Measurements from ENCODE around the gene PCSK9.
"Not testable (repeated sequence)": the region's sequence is repeated elsewhere in the genome, so short reads cannot be mapped to it uniquely, and the experiment has no call there.

The PCSK9 gene

DNA sequence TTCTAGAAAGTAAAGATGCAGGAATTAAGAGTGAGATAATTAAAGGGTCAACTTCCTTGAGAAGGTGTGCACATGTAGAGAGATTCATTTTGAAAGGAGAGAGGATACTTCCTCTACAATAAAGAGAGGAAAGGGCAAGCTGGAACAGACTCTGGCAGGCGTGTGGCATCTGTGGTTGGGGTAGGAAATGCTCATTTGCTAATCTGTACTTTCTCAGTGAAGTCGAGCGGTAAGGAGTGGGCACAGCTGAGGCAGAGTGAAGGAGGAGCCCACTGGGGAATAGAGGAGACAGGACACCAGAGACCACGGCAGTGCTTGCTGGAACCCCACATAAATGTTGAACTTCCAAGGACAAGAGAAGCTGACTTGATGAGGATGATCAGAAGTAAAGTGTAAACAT lies 49.1 kb downstream of the PCSK9 start:
- Histone ChIP-seq H3K27ac (no peak overlapping the region), H3K27me3 (no peaks in the 10 kb centered on the region), H3K9me3 (no peaks in the 10 kb centered on the region), H3K4me3 (ENCODE audit: low read depth in 1 of 2, low read length in 1 of 2) (no peak overlapping the region), H3K4me1 (ENCODE audit: control insufficient read depth in 1 of 2, insufficient read depth in 1 of 2, low read depth in 1 of 2, low read length in 1 of 2) (no peaks in the 10 kb centered on the region), H3K36me3 (peaks cover 95% of the 10 kb centered on the region)
- TF ChIP-seq, protein P1, sequence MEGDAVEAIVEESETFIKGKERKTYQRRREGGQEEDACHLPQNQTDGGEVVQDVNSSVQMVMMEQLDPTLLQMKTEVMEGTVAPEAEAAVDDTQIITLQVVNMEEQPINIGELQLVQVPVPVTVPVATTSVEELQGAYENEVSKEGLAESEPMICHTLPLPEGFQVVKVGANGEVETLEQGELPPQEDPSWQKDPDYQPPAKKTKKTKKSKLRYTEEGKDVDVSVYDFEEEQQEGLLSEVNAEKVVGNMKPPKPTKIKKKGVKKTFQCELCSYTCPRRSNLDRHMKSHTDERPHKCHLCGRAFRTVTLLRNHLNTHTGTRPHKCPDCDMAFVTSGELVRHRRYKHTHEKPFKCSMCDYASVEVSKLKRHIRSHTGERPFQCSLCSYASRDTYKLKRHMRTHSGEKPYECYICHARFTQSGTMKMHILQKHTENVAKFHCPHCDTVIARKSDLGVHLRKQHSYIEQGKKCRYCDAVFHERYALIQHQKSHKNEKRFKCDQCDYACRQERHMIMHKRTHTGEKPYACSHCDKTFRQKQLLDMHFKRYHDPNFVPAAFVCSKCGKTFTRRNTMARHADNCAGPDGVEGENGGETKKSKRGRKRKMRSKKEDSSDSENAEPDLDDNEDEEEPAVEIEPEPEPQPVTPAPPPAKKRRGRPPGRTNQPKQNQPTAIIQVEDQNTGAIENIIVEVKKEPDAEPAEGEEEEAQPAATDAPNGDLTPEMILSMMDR (IDR thresholded peaks at IDR 0.05): no peak

DNA sequence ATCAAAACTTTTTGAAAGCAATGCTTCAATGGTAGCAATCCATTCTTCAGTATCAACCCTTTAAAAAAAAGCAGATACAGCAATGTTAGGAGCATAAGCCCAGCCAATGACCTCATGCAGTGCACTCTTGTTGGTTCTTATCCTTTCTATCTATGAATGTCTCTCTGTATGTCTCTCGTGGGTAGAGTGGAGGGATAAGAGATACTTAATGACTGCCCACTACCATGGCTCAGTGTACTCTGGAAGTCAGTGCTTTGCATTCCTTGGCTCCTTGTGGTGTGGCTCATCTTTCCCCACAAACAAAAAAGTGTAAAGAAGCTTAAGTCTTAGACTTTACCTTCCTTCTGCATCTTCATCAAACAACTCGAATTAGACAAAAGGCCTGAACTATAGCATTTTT lies 50.3 kb downstream of the PCSK9 start:
- TF ChIP-seq, protein P1 (IDR thresholded peaks at IDR 0.05): no peak
- H3K9me3 ChIP-seq: no peaks in the 10 kb centered on the region
- H3K27me3 ChIP-seq: no peaks in the 10 kb centered on the region
- H3K4me1 ChIP-seq (ENCODE audit: control insufficient read depth in 1 of 2, insufficient read depth in 1 of 2, low read depth in 1 of 2, low read length in 1 of 2): no peaks in the 10 kb centered on the region
- H3K4me3 ChIP-seq (ENCODE audit: low read depth in 1 of 2, low read length in 1 of 2): no peak overlapping the region
- H3K36me3 ChIP-seq: peaks cover 95% of the 10 kb centered on the region
- no peak overlapping the region for H3K27ac ChIP-seq

DNA sequence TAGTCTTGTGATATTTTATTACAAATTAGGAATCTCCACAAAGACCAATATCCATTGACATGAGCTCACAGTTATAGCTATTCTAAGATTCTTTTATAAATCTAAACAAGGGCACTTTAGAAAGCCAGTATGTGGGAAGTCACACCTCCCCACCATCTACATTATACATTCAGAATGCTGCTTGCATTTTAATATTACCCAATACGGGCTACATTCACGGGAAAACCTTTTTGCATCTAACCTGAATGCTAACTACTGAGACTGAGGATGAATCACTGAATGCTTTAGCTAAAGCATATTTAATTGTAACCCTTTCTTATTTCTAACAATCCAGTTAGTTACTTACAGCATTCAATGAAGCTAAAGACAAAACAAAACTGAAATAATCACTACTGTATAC lies 53.1 kb downstream of the PCSK9 start:
- Histone ChIP-seq H3K36me3 (peaks cover 97% of the 10 kb centered on the region), H3K4me1 (ENCODE audit: control insufficient read depth in 1 of 2, insufficient read depth in 1 of 2, low read depth in 1 of 2, low read length in 1 of 2) (no peaks in the 10 kb centered on the region), H3K27me3 (no peaks in the 10 kb centered on the region), H3K4me3 (ENCODE audit: low read depth in 1 of 2, low read length in 1 of 2) (no peak overlapping the region), H3K27ac (no peak overlapping the region), H3K9me3 (no peaks in the 10 kb centered on the region)
- TF ChIP-seq, protein P1 (IDR thresholded peaks at IDR 0.05): no peak

DNA sequence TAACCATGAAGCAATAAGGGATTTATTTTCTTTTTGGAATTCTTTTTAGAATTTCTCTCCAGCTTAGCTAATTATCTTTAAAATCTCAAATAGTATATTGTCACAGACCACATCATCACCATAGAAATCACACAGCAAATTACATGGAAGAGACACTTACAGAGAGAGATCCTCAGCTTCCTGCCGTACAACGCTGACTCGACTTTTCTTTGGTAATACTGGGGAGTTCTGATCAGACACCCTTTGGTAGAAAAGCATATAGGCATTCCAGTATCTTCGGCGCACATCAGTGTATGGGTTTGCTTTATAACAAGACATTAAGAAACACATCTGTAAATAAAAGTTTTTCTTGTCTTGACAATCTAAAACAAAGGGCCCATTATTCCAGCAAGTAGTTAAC lies 55.7 kb downstream of the PCSK9 start:
- no peaks in the 10 kb centered on the region for H3K27me3 ChIP-seq
- no peak overlapping the region for H3K27ac ChIP-seq
- no peaks in the 10 kb centered on the region for H3K4me1 ChIP-seq (ENCODE audit: control insufficient read depth in 1 of 2, insufficient read depth in 1 of 2, low read depth in 1 of 2, low read length in 1 of 2)
- H3K36me3 ChIP-seq: peaks cover 99% of the 10 kb centered on the region
- H3K4me3 ChIP-seq (ENCODE audit: low read depth in 1 of 2, low read length in 1 of 2): no peak overlapping the region
- TF ChIP-seq, protein P1 (IDR thresholded peaks at IDR 0.05): no peak
- H3K9me3 ChIP-seq: no peaks in the 10 kb centered on the region

DNA sequence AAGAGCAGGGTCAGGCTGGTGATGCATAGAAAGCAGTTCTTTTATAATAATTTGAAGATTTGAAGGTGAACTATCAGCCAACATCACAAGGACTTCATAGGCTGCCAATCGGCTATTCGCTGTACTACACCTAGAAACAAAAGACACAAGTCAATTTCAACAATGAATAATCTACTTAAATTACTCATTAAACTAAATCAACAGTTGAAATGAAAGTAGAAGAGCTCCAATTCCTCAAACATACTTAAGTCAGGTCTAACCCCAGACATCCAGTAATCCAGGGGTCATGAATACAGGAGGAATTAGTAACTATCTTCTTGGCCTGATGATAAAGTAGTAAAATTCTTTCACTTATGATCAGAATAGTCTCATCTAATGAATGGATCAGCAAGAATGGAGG lies 64.5 kb downstream of the PCSK9 start:
- Histone ChIP-seq H3K9me3 (no peaks in the 10 kb centered on the region), H3K27me3 (no peaks in the 10 kb centered on the region), H3K27ac (no peak overlapping the region), H3K4me1 (ENCODE audit: control insufficient read depth in 1 of 2, insufficient read depth in 1 of 2, low read depth in 1 of 2, low read length in 1 of 2) (no peaks in the 10 kb centered on the region), H3K4me3 (ENCODE audit: low read depth in 1 of 2, low read length in 1 of 2) (no peak overlapping the region), H3K36me3 (peaks cover 98% of the 10 kb centered on the region)
- TF ChIP-seq, protein P1 (IDR thresholded peaks at IDR 0.05): no peak

DNA sequence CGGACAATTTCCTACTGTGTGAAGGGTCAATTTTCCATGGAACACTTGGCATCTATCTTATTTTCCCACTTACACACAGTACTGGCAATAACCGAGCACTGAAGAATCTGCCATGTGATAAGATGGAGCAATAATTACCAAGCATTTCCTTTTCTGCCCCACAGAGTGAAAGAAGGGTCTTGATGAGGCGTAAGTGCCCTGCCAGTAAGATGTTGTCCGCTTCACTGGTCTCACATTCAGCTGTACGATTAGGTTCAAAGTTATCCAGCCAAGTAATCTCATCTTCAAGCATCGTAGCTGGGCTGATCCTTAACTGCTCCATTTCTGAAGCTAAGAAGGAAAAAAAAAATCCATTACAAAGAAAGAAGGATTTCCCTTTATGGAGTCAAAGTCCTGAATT lies 67.8 kb downstream of the PCSK9 start:
- no peak overlapping the region for H3K4me3 ChIP-seq (ENCODE audit: low read depth in 1 of 2, low read length in 1 of 2)
- H3K9me3 ChIP-seq: no peaks in the 10 kb centered on the region
- H3K36me3 ChIP-seq: peaks cover 88% of the 10 kb centered on the region
- no peak overlapping the region for H3K27ac ChIP-seq
- no peaks in the 10 kb centered on the region for H3K4me1 ChIP-seq (ENCODE audit: control insufficient read depth in 1 of 2, insufficient read depth in 1 of 2, low read depth in 1 of 2, low read length in 1 of 2)
- TF ChIP-seq, protein P1 (IDR thresholded peaks at IDR 0.05): no peak
- H3K27me3 ChIP-seq: no peaks in the 10 kb centered on the region

DNA sequence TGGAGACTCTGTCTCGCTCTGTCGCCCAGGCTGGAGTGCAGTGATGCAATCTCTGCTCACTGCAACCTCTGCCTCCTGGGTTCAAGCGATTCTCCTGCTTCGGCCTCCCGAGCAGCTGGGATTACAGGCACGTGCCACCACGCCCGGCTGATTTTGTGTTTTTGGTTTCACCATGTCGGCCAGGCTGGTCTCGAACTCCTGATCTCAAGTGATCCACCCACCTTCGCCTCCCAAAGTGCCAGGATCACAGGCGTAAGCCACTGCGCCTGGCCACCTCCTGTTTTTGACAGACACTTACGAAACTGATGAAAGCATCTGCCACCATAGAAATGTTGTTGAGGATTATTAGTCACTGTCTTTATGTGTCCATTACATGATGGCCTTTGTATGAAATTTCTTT lies 69.7 kb downstream of the PCSK9 start:
- H3K36me3 ChIP-seq: peaks cover 82% of the 10 kb centered on the region
- not testable (repeated sequence) for H3K27me3 ChIP-seq; H3K27ac ChIP-seq; H3K4me1 ChIP-seq (ENCODE audit: control insufficient read depth in 1 of 2, insufficient read depth in 1 of 2, low read depth in 1 of 2, low read length in 1 of 2); H3K9me3 ChIP-seq; H3K4me3 ChIP-seq (ENCODE audit: low read depth in 1 of 2, low read length in 1 of 2)
